ENCODE measurements around the gene CREBL2.

The CREBL2 gene

DNA sequence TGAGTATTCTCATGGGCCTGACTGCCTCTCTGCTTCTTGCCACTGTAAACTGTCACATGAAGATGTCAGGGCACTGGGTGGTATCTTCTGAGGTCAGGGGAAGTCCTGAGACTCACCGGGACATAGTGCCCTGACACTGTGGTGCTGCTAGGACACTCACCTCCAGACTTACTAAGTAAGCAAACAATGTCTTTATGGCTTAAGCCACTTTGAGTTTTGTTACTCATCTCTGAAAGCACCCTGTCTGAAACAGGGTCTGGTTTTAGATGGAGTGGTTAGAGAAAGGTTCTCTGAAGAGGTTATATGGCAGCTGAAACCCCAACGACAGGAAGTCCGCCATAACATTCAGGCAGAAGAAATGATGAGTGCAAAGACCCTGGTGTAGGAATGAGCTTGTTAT lies 61.6 kb downstream of the CREBL2 start:
- no peak for DNase-seq (ENCODE audit: low read depth in 2 of 2)

DNA sequence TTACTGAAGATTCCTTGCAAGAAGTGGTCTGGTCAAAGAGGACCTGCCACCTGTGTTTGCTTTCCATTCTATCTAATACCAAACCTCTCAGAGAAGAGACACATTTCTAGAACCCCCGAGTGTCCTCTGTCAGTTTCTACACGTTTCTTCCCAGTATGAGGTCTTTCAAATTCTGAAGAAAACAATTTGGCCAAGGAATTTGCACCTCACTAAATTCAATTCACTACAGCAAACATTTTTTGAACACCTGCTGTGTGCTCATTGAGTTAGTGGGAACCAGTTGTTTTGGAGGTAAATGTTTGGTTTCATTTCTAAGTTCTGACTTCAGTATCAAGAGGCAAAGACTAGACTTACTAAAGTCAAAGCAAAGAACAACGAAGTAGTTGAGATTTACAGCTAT lies 64.9 kb downstream of the CREBL2 start:
- DNase-seq (ENCODE audit: low read depth in 2 of 2): no peak

DNA sequence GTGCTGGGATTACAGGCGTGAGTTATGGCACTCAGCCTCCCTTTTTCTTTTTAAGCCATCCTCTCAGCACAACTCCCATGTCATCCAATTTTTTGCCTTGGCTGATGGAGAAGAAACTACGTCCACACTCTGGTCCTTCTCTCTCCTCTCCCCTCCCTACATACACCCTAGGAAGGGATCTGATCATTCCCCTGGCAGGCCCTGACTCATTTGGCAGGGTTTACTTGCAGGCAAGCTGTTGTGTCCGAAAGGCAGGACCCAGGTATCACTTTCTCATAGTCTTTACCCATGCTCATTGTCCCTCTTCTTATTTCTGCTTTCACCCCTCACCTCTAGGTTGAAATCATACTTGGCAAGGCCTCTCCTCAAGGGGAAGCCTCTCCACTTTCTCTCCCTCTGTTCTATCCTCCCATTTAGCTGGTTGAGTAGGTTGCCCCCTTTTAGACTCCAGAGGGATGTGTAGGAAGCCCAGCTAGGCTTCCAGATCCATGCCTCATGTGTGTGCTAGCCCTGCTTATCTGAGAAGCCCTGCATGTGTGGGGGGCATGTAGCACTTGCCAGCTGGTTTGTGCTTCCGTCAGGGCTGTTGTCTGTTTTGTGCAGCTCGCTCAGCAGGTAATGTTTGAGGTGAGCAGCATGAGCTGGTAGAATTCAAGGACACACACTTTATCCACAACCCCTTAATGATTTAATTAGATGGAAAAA lies 69.5 kb downstream of the CREBL2 start:
- no peak for DNase-seq (ENCODE audit: low read depth in 2 of 2)

GRCh38 chr12:12682284-12682683 lies 70.6 kb downstream of the CREBL2 start:
- DNase-seq (ENCODE audit: low read depth in 2 of 2): no peak

DNA sequence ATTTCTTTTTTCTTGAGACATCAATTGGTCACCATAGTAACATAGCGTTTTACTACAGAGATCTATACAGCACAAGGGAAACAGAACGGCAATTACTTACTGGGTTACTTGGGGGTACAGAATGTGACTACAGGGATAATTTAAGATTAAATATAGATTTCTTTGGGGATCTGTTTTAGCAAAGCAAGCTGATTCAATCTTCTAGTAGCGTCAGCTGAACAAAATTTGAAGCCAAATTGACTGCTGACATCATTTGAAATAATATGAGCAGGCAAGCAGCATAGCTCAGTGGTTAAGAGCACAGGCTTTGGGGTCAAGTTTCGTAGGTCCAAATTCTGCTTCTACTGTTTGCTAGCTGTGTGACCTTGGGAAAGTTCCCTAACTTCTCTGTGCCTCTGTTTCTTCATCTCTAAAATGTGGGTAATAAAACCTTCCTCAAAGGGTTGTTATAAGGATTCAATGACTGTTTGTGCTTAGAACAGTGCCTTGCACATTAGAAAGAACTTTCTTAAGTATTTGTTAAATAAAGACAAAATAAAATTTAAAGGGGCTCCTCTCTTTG lies 71.5 kb downstream of the CREBL2 start:
- no peak for DNase-seq (ENCODE audit: low read depth in 2 of 2)

- no peak for DNase-seq (ENCODE audit: low read depth in 2 of 2)
Measured at GRCh38 chr12:12683725-12684124, 72.0 kb downstream of the CREBL2 start.

DNA sequence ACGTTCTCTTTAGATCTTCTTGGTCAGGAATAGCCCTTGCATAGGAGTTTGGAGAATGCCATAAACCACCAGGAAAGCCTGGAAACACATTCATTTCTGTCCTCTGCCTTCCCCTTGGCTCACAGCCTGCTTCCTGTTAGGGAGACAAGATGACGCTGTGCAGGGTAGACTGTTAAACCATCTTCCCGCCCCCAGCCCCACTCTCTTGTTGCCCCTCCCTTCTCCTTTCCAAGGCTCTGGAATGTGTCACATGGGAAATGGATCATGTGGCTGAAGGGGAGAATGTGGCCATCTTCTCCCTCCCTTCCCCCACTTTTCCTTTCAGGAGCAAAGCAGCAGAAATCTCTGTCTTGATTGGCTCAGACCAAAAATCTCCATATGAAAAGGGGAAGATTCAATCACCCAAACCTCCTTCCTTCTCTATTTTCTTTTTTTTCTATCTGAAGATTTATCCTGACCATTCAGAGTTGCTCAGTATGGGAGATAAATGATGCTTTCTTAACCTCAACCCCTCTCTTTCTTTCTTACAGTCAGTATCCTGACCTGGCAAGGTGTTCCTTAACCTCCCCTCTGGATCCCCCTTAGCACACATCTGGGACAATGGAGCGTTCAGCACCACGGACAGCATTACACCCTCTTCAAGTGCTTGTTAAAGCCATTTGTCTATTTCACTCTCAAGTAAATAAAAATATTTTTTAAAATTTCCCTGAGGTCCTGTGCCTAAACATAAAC lies 72.9 kb downstream of the CREBL2 start:
- no peak for DNase-seq (ENCODE audit: low read depth in 2 of 2)

- DNase-seq (ENCODE audit: low read depth in 2 of 2): no peak
Measured at GRCh38 chr12:12685305-12685704, 73.6 kb downstream of the CREBL2 start.

DNA sequence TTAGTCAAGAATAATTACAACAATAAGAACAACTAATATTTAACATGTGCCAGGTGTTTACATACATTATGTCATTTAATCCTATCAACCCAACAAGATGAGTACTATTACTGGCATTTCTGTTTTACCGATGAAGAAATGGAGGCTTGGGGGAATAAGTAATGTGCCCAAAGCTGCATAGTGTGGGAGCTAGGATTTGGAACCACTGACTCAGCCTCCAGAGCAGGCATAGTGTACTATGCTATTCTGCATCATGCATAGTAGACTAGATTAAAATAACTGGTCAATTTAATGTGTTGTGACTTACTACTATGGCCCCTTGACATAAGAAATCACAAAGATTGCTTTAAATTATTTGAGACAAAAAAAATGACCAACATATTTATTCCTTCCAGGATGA lies 74.8 kb downstream of the CREBL2 start:
- no peak for DNase-seq (ENCODE audit: low read depth in 2 of 2)

DNA sequence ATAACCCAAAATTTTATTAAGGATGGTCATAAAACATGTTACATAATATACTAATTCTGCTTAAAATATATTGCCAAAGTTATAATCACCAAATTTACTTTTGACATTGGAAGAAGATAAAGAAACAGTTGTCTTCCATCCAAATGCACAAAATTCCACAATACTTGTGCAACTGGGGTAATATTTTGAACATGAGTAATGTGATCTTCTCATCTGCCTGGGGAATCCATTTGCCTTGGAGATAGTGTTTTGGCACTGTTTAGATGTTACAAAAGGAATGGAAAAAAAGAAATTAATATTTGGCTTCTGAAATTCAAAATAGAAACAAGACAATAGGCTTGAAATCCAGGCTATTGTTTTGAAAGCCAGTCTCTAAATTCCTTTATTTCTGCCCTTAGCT lies 75.2 kb downstream of the CREBL2 start:
- DNase-seq (ENCODE audit: low read depth in 2 of 2): no peak

DNA sequence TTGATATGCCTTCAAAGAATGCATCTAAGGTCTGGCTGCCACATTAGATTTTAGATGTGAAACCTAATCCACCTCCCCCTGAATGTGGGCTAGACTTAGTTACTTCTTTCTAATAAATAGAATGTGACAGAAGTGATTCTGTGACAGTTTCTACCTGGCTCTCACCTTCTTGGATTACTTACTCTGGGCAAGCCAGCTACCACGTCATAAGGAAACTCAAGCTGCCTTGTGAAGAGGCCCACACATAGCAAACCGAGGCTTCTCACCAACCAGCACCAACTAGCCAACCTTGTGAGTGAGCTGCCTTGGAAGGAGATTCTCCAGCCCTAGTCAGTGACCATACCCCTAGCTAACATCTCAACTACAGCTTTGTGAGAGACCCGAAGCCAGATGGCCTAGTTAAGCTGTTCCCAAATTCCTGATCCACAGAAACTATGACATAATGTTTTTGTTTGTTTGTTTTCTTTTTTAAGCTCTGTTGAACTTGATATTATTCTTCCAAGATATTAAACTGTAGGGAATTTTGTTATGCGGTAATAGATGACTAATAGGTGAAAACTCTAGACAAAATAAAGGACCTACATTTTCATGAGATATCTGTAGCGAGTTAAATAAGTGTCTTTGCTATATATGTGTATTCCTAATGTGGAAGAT lies 78.1 kb downstream of the CREBL2 start:
- DNase-seq (ENCODE audit: low read depth in 2 of 2): no peak

DNA sequence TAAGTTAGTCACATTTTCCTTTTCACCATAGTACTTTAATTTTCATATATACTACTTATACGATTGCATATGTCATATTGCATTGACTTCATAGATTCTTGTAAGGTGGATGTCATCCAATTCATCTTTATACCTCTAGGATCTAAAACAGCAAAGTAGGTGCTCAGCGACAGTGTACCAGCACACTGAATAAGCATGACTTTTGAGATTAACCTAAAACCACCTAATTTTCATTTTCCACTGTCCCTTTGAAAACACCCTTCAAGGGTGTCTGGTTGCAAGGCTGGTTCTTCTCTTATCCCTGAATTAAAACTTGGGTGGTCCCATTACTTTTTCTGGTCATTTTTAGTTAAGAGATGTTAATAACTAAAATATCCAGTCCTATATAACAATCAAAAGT lies 79.9 kb downstream of the CREBL2 start:
- no peak for DNase-seq (ENCODE audit: low read depth in 2 of 2)

DNA sequence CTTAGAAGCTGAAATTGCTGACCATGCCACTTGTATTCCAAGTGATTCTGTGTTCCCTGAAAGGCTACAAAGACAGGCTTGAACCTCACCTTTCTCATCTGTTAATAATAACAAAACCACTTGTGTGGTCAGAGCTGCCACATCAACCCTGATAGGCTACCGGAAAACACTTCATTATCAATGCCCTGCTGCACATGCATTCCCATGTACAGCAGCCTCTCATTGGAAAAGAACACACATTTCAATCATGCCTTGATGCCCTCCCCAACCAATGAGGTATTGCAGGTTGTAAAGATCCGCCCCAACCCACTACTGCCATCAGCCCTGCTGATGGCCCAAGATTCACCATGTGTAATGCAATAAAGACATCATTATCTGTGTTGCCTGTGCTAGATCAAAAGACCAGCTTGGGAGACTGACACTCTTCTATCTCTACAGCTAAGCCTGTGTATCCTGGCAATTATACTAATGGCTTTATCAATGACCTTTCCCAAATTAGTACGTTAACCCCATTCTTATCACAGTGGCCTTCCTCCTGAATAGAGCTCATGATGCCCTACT lies 81.5 kb downstream of the CREBL2 start:
- no peak for DNase-seq (ENCODE audit: low read depth in 2 of 2)

Measured in stimulated activated CD4-positive, alpha-beta T cell treated with anti-CD3 and anti-CD28 coated beads, Interleukin-12 subunit alpha, Interleukin-12 subunit beta, amount 100 ng/mL, for 24 hours (primary cell).